A673 (cell line): ENCODE measurements around the gene EPHB2. TPM values are rescaled to one million over a fixed set of nuclear protein-coding genes. Genes with fewer than 3 reads are reported as not detected.
"Not testable (repeated sequence)": the region's sequence is repeated elsewhere in the genome, so short reads cannot be mapped to it uniquely, and the experiment has no call there.

Source experiments
- BruUV-seq: library from RNA; stranded (reverse); fragments of 400-500 nt; replicated peaks from 2 replicates; lab custom pipeline; 2021; lab: Mats Ljungman, UMichigan
- CTCF ChIA-PET: fragments of 300-600 bp; sonication (Branson Sonifier 250); formaldehyde crosslinking; loops from one replicate; lab custom pipeline; 2022; ENCODE audit warnings: antibody characterized with exemption; lab: Charles Lee
- POLR2A ChIA-PET: fragments of 300-600 bp; sonication (Branson Sonifier 250); formaldehyde crosslinking; loops from one replicate; lab custom pipeline; 2022; ENCODE audit warnings: antibody characterized with exemption; ENCODE audit not compliant: low non-redundant PET; lab: Charles Lee
- DNase-seq: peaks from one replicate; pipeline ENCODE4 v3.0.0-alpha.2; 2015; ENCODE audit warnings: low spot score
- H3K27ac ChIP-seq: fragments of 200-600 bp; sonication (generic); 2 replicates; pipeline ENCODE4 v1.5.1; 2016; ENCODE audit warnings: mixed run types, low read depth, mild to moderate bottlenecking, mixed read lengths, antibody characterized with exemption, low read length; ENCODE audit not compliant: poor library complexity, severe bottlenecking
- H3K27me3 ChIP-seq: fragments of 200-600 bp; sonication (generic); replicated peaks from 2 replicates; pipeline ENCODE4 v1.6.1; 2017; ENCODE audit warnings: mixed run types, low read depth, mild to moderate bottlenecking, mixed read lengths, antibody characterized with exemption, low read length; ENCODE audit not compliant: insufficient read depth, poor library complexity
- H3K36me3 ChIP-seq: fragments of 200-600 bp; sonication (generic); 2 replicates; pipeline ENCODE4 v1.6.1; 2016; ENCODE audit warnings: mixed run types, mild to moderate bottlenecking, mixed read lengths, antibody characterized with exemption, low read length; ENCODE audit not compliant: insufficient read depth, poor library complexity, severe bottlenecking
- H3K4me1 ChIP-seq: fragments of 200-600 bp; sonication (generic); 2 replicates; pipeline ENCODE4 v1.6.1; 2017; ENCODE audit warnings: mixed run types, mild to moderate bottlenecking, mixed read lengths, antibody characterized with exemption, low read length; ENCODE audit not compliant: insufficient read depth, poor library complexity, severe bottlenecking
- H3K4me3 ChIP-seq: fragments of 200-600 bp; sonication (generic); 2 replicates; pipeline ENCODE4 v1.5.1; 2016; ENCODE audit warnings: low read depth, mixed run types, mild to moderate bottlenecking, mixed read lengths, low read length; ENCODE audit not compliant: poor library complexity, severe bottlenecking
- H3K9me3 ChIP-seq: fragments of 200-600 bp; sonication (generic); 2 replicates; pipeline ENCODE4 v1.6.1; 2016; ENCODE audit warnings: mixed run types, low read depth, mild to moderate bottlenecking, mixed read lengths, antibody characterized with exemption, low read length; ENCODE audit not compliant: poor library complexity, severe bottlenecking
- EZH2 ChIP-seq: fragments of 200-600 bp; sonication (generic); IDR thresholded peaks from 2 replicates; pipeline ENCODE4 v1.6.1; 2017; ENCODE audit warnings: borderline replicate concordance, low read depth, mild to moderate bottlenecking, mixed read lengths, antibody characterized with exemption, low read length; ENCODE audit not compliant: poor library complexity, severe bottlenecking
- intact Hi-C: fragments of 100-400 bp; cut with micrococcal nuclease; formaldehyde crosslinking; loops from one replicate; pipeline ENCODE4 v1.10.0; 2022; ENCODE audit not compliant: unreplicated experiment
- total RNA-seq: library from RNA; stranded (reverse); gene quantifications from 2 replicates; pipeline ENCODE4 v1.2.3, GENCODE V29; 2021
- TF ChIP-seq, protein P1 (sequence below): fragments of 300-800, 200-600 bp; sonication (generic); conservative IDR thresholded peaks from 2 replicates; pipeline ENCODE4 v1.5.1; 2017; ENCODE audit warnings: low read depth, mild to moderate bottlenecking, antibody characterized with exemption, low read length, moderate library complexity, mixed read lengths

EPHB2 gene
- total RNA-seq, 1 experiment from 2014 or later = 10.4 TPM

DNA sequence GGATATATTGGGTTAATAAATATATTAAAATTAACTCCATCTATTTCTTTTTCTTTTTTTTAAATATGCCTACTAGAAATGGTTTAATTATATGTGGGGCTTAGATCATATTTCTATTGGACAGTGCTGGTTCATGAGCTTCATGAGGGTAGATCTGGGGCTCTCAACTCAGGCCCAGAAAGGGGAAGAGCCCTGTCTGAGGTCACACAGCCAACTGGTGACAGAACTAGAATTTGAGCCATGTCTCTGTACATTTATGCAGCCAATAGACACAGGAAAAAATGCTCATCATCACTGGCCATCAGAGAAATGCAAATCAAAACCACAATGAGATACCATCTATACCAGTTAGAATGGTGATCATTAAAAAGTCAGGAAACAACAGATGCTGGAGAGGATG is 5.1 kb upstream of the EPHB2 start:
- POLR2A ChIA-PET = no interaction called here
- BruUV-seq = no TSS peak

DNA sequence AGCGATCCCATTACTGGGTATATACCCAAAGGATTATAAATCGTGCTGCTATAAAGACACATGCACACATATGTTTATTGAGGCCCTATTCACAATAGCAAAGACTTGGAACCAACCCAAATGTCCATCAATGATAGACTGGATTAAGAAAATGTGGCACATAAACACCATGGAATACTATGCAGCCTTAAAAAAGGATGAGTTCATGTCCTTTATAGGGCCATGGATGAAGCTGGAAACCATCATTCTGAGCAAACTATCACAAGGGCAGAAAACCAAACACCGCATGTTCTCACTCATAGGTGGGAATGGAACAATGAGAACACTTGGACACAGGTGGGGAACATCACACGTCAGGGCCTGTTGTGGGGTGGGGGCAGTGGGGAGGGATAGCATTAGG is 4.5 kb upstream of the EPHB2 start:
- BruUV-seq, CTCF ChIA-PET: not testable (repeated sequence)
- intact Hi-C loops = loop anchor here (10.0 kb wide), 1 partner anchor 159 kb away; no protein-coding TSS in a partner anchor

More for the DNA sequence above, 5.1 kb upstream of the EPHB2 start:
- TF ChIP-seq, protein P1, sequence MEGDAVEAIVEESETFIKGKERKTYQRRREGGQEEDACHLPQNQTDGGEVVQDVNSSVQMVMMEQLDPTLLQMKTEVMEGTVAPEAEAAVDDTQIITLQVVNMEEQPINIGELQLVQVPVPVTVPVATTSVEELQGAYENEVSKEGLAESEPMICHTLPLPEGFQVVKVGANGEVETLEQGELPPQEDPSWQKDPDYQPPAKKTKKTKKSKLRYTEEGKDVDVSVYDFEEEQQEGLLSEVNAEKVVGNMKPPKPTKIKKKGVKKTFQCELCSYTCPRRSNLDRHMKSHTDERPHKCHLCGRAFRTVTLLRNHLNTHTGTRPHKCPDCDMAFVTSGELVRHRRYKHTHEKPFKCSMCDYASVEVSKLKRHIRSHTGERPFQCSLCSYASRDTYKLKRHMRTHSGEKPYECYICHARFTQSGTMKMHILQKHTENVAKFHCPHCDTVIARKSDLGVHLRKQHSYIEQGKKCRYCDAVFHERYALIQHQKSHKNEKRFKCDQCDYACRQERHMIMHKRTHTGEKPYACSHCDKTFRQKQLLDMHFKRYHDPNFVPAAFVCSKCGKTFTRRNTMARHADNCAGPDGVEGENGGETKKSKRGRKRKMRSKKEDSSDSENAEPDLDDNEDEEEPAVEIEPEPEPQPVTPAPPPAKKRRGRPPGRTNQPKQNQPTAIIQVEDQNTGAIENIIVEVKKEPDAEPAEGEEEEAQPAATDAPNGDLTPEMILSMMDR = no peak
- TF ChIP-seq EZH2 = no peak
- DNase-seq = no peak
- no peaks in the 10 kb centered on the region for H3K27me3 ChIP-seq
- H3K27ac ChIP-seq = no peak overlapping the region
- H3K4me3 ChIP-seq = no peak overlapping the region
- H3K9me3 ChIP-seq = no peaks in the 10 kb centered on the region
- CTCF ChIA-PET = no interaction called here
- intact Hi-C loops = loop anchor here (10.0 kb wide), 1 partner anchor 159 kb away; no protein-coding TSS in a partner anchor
- no peaks in the 10 kb centered on the region for H3K36me3 ChIP-seq
- H3K4me1 ChIP-seq = peaks cover 4% of the 10 kb centered on the region

DNA sequence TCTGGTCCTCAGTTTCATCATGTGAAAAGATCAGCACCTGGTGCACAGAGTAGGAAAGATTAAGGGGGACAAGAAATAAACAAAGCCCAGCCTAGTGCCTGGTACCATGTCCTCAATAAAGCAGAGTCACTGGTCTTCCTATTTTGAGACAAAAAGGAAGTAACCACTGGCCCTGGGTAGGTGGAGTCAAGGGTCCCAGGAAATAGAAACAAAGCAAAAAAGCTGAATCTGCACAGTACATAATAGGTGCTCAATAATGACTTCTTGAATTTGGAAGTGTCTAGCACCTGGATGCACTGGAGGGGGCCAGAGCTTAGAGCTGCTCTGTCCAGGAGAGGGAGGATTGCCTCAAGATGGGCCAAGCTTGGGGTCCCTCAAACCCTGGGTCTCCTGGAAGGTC is 1.9 kb upstream of the EPHB2 start:
- Histone ChIP-seq H3K4me3 (no peak overlapping the region), H3K27me3 (peaks cover 16% of the 10 kb centered on the region), H3K4me1 (peaks cover 4% of the 10 kb centered on the region), H3K27ac (no peak overlapping the region), H3K9me3 (no peaks in the 10 kb centered on the region), H3K36me3 (no peaks in the 10 kb centered on the region)
- CTCF ChIA-PET = interaction anchor here (0.6 kb wide), 1 partner anchor 68 kb away, joined by 8 read pairs; no protein-coding TSS in a partner anchor
- intact Hi-C loops = loop anchor here (10.0 kb wide), 1 partner anchor 156 kb away; no protein-coding TSS in a partner anchor
- BruUV-seq = no TSS peak
- TF ChIP-seq, protein P1 = no peak
- no peak for TF ChIP-seq EZH2
- DNase-seq = no peak
- POLR2A ChIA-PET = interaction anchor here (0.7 kb wide), 1 partner anchor 129 kb away, joined by 3 read pairs; no protein-coding TSS in a partner anchor

More for the DNA sequence above, 4.5 kb upstream of the EPHB2 start:
- H3K9me3 ChIP-seq, H3K4me1 ChIP-seq, DNase-seq, H3K27ac ChIP-seq, H3K36me3 ChIP-seq, H3K4me3 ChIP-seq, POLR2A ChIA-PET, H3K27me3 ChIP-seq: not testable (repeated sequence)

DNA sequence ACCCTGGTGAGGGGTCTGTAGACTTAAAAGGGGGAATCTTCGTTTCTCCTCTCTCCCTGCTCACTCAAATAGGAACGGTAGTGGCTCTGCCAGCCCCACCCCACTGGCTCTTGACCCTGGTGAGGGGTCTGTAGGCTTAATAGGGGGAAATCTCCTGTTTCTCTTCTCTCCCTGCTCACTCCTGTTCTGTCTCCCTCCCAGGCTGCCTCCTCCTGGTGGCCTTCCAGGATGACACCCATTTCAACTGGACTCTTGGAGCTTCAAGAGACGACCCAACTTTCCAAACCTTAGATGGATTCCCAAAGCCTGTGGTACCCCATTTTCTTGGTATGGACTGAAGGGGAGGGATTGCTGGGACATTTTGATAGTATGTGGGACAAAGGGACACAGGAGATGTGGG is 1.4 kb upstream of the EPHB2 start:
- intact Hi-C loops = loop anchor here (10.0 kb wide), 1 partner anchor 156 kb away; no protein-coding TSS in a partner anchor
- no peaks in the 10 kb centered on the region for H3K36me3 ChIP-seq
- H3K9me3 ChIP-seq = no peaks in the 10 kb centered on the region
- H3K4me1 ChIP-seq = peaks cover 4% of the 10 kb centered on the region
- TF ChIP-seq EZH2 = no peak
- TF ChIP-seq, protein P1 = peak; percentile 47
- H3K27me3 ChIP-seq = peaks cover 16% of the 10 kb centered on the region
- ChIA-PET CTCF (interaction anchor here (0.5 to 0.6 kb wide), 2 partner anchors 69 to 73 kb away, joined by 8 read pairs; no protein-coding TSS in a partner anchor), POLR2A (interaction anchor here (0.7 kb wide), 1 partner anchor 129 kb away, joined by 3 read pairs; no protein-coding TSS in a partner anchor)
- no peak for DNase-seq
- H3K27ac ChIP-seq = no peak overlapping the region
- H3K4me3 ChIP-seq = no peak overlapping the region
- BruUV-seq = no TSS peak
